Osteocyte (in vitro differentiated cells): Measurements from ENCODE around the gene PDE4D. TPM values are rescaled to one million over a fixed set of nuclear protein-coding genes. Genes with fewer than 3 reads are reported as not detected.
A peak's percentile ranks its signal among the peaks of the same experiment; 100 is the strongest.
"Not testable (repeated sequence)": the region's sequence is repeated elsewhere in the genome, so short reads cannot be mapped to it uniquely, and the experiment has no call there.

Experiments
- DNase-seq: peaks from one replicate; pipeline ENCODE4 v3.0.0; 2021; ENCODE audit warnings: mixed read lengths; ENCODE audit not compliant: unreplicated experiment; ENCODE audit errors: extremely low spot score
- H3K27ac Mint-ChIP-seq: one replicate; pipeline ENCODE4 v1.8.0; 2021; ENCODE audit warnings: mild to moderate bottlenecking, mixed read lengths; ENCODE audit not compliant: unreplicated experiment
- H3K27me3 Mint-ChIP-seq: one replicate; pipeline ENCODE4 v1.8.0; 2021; ENCODE audit warnings: mixed read lengths; ENCODE audit not compliant: unreplicated experiment
- H3K36me3 Mint-ChIP-seq: one replicate; pipeline ENCODE4 v1.8.0; 2021; ENCODE audit warnings: mixed read lengths; ENCODE audit not compliant: unreplicated experiment
- H3K4me1 Mint-ChIP-seq: one replicate; pipeline ENCODE4 v1.8.0; 2021; ENCODE audit warnings: mixed read lengths; ENCODE audit not compliant: unreplicated experiment
- H3K4me3 Mint-ChIP-seq: one replicate; pipeline ENCODE4 v1.8.0; 2021; ENCODE audit warnings: mild to moderate bottlenecking, moderate library complexity, mixed read lengths; ENCODE audit not compliant: unreplicated experiment
- H3K9me3 Mint-ChIP-seq: one replicate; pipeline ENCODE4 v1.8.0; 2021; ENCODE audit warnings: mixed read lengths; ENCODE audit not compliant: unreplicated experiment
- total RNA-seq: library from RNA; stranded (reverse); gene quantifications from 2 replicates; pipeline ENCODE4 v1.2.1, GENCODE V29; 2021
- TF ChIP-seq, protein P1 (sequence below): fragments of 200-600 bp; sonication (generic); IDR thresholded peaks from 2 replicates; pipeline ENCODE4 v1.5.0; 2021; ENCODE audit warnings: antibody characterized with exemption, mild to moderate bottlenecking, moderate library complexity

PDE4D gene
- total RNA-seq, 1 donor from 2014 or later = 24.2 TPM

DNA sequence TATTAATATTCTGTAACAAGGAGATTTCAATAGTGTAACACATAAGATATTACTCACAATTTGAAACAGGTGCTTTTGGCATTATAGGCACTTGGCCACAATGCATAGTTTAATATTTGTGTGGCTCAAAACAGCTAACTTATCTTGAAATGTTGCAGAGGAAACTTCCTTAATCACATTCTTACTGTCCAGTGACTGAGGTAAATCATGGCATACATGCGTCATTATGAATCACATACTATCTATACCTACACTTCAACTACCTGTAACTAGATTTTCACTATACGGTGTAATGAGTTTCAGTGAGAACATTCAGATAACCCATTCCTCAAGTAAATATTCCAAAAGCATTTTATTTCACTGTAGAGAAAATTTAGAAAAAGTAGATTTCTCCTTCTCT lies 218.8 kb downstream of the PDE4D start:
- Mint-ChIP-seq H3K4me3 (no peak overlapping the region), H3K27ac (no peak overlapping the region), H3K4me1 (peaks cover 3% of the 10 kb centered on the region), H3K36me3 (no peaks in the 10 kb centered on the region), H3K9me3 (no peaks in the 10 kb centered on the region), H3K27me3 (no peaks in the 10 kb centered on the region)
- no peak for DNase-seq
- TF ChIP-seq, protein P1, sequence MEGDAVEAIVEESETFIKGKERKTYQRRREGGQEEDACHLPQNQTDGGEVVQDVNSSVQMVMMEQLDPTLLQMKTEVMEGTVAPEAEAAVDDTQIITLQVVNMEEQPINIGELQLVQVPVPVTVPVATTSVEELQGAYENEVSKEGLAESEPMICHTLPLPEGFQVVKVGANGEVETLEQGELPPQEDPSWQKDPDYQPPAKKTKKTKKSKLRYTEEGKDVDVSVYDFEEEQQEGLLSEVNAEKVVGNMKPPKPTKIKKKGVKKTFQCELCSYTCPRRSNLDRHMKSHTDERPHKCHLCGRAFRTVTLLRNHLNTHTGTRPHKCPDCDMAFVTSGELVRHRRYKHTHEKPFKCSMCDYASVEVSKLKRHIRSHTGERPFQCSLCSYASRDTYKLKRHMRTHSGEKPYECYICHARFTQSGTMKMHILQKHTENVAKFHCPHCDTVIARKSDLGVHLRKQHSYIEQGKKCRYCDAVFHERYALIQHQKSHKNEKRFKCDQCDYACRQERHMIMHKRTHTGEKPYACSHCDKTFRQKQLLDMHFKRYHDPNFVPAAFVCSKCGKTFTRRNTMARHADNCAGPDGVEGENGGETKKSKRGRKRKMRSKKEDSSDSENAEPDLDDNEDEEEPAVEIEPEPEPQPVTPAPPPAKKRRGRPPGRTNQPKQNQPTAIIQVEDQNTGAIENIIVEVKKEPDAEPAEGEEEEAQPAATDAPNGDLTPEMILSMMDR = no peak

- H3K36me3 Mint-ChIP-seq = no peaks in the 10 kb centered on the region
- DNase-seq = no peak
- TF ChIP-seq, protein P1 = peak; percentile 81
These were observed 220.0 kb downstream of the PDE4D start for GRCh38 chr5:59673438-59674058.

DNA sequence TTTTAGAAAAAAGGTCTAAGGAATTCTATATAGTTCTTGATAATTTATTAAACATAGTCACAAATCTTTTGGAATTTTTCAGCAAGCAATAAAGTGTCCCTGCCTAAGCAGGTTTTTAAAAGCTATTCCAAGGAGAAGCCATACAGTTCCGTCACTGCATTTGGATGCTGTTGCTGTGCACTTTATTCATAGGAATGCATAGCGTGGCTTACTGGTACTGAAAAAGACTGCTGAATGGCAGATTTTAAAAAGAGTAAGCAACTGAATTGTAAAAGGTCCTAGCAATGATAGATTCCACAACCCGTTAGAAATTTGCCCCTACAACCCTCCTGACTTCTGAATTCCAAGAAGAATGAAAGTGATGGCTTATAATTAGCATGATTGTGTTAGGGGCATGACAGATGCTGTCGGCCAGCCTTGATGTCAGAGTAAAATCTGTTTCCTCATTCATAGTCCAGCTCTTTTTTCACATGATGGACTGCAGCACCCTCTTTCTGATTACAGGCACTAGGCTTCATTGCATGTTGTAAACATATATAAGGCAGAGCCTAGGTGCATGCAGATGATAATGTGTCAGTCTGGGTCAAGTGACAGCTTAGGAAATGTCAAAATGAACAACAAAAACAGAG lies 227.0 kb downstream of the PDE4D start:
- Mint-ChIP-seq H3K27ac (no peak overlapping the region), H3K9me3 (no peaks in the 10 kb centered on the region), H3K27me3 (no peaks in the 10 kb centered on the region), H3K4me1 (peaks cover 23% of the 10 kb centered on the region), H3K36me3 (no peaks in the 10 kb centered on the region), H3K4me3 (no peak overlapping the region)
- no peak for DNase-seq
- TF ChIP-seq, protein P1 = no peak

More at GRCh38 chr5:59673438-59674058, 220.0 kb downstream of the PDE4D start:
- Mint-ChIP-seq H3K27me3 (no peaks in the 10 kb centered on the region), H3K9me3 (no peaks in the 10 kb centered on the region), H3K27ac (no peak overlapping the region), H3K4me3 (no peak overlapping the region), H3K4me1 (no peaks in the 10 kb centered on the region)

DNA sequence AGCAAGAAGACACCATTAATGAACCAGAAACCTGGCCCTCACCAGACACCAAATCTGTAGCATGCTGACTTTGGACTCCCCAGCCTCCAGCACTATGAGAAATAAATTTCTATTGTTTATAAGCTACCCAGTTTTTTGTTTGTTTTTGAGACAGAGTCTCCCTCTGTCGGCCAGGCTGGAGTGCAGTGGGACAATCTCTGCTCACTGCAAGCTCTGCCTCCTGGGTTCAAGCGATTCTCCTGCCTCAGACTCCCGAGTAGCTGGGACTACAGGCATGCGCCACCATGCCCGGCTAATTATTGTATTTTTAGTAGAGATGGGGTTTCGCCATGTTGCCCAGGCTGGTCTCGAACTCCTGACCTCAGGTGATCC lies 227.7 kb downstream of the PDE4D start:
- not testable (repeated sequence) for DNase-seq, H3K27ac Mint-ChIP-seq, H3K36me3 Mint-ChIP-seq, H3K9me3 Mint-ChIP-seq, H3K27me3 Mint-ChIP-seq, H3K4me3 Mint-ChIP-seq
- peaks cover 25% of the 10 kb centered on the region for H3K4me1 Mint-ChIP-seq

DNA sequence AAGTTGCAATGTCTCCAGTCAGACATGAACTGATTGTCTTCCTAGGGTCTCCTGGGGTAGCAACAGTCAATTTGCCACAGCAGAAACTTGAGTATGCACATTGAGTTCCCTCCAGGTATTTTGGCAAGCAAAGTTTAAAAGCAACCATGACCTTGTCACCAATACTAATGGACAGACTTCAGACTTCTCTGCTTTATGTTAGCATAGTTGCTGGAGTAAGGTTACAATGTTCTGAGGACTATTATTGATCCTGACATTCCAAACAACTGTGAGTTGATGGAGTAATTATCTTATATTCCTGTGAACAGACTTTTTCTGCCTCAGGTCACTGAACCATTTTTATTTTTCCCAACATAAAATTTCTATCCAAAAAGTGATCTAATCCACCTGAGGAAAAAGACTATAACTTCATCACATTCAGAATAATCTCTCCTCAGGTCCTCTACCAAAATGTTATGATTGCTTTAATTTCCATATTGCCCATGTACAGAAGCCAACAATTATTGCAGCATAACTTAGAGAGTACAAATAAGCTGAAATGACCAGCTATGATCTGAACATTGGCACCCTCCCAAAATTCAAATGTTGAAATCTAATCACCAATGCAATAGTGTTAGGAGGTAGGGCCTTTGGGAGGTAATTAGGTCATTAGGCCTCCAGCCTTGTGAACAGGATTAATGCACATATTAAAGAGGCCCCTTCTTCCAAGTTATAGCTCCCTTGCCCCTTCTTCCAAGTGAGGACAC lies 228.3 kb downstream of the PDE4D start:
- no peak overlapping the region for H3K4me3 Mint-ChIP-seq
- no peaks in the 10 kb centered on the region for H3K36me3 Mint-ChIP-seq
- TF ChIP-seq, protein P1 = no peak
- H3K4me1 Mint-ChIP-seq = peaks cover 30% of the 10 kb centered on the region
- no peaks in the 10 kb centered on the region for H3K27me3 Mint-ChIP-seq
- no peak for DNase-seq
- no peaks in the 10 kb centered on the region for H3K9me3 Mint-ChIP-seq
- H3K27ac Mint-ChIP-seq = no peak overlapping the region
